K562 (cell line): ENCODE data around the gene USP19. TPM values are rescaled to one million over a fixed set of nuclear protein-coding genes. Genes with fewer than 3 reads are reported as not detected.

ENCODE experiments used
- ATAC-seq: fragments of 200-7000 bp; cut with Tn5 transposase; 3 replicates; pipeline ENCODE4 v1.9.1; 2020; ENCODE audit warnings: moderate library complexity
- BruUV-seq: library from RNA; stranded (reverse); fragments of 400-500 nt; replicated peaks from 2 replicates; lab custom pipeline; 2021; lab: Mats Ljungman, UMichigan
- CTCF ChIA-PET: fragments of 300-600 bp; formaldehyde crosslinking; extraction: SDS; loops from one replicate; lab custom pipeline; 2021; ENCODE audit warnings: low intra/inter-chr PET ratio; lab: Yijun Ruan, JAX
- POLR2A ChIA-PET: fragments of 300-600, 350-650 bp; sonication (Branson Sonifier 250); formaldehyde crosslinking; extraction: SDS; loops from one replicate; lab custom pipeline; 2021; ENCODE audit warnings: antibody characterized with exemption, inconsistent platforms; lab: Yijun Ruan, JAX
- DNase-seq, 4 experiments: peaks; one replicate each; pipeline versions ENCODE4 v3.0.0 to v3.0.0-alpha.2; 2011 to 2018; ENCODE audit warnings: low spot score in 3 of 4, mixed read lengths in 3 of 4; ENCODE audit errors: extremely low read depth in 1 of 4
- FAIRE-seq: peaks from 2 replicates; lab custom pipeline; 2011; peaks lifted over from hg19 to GRCh38; lab: Jason Lieb, UNC
- H2AFZ ChIP-seq: 2 replicates; pipeline ENCODE4 v1.6.0; 2011; ENCODE audit warnings: low read depth, low read length, control low read depth, inconsistent platforms
- H3K27ac ChIP-seq: fragments of 200-600 bp; 3 replicates; pipeline ENCODE4 v1.8.0; 2011; ENCODE audit warnings: low read depth, mild to moderate bottlenecking, control low read depth, inconsistent platforms, low read length, moderate library complexity, mixed read lengths; ENCODE audit errors: extremely low read depth
- H3K27me3 ChIP-seq, 2 experiments: fragments of 300-600 bp in 1 of 2; 2 replicates in 1 of 2; 3 replicates in 1 of 2; pipeline versions ENCODE4 v1.6.0 to v1.8.0; 2011; ENCODE audit warnings: inconsistent platforms in 2 of 2, low read length in 2 of 2, mild to moderate bottlenecking in 1 of 2, mixed read lengths in 1 of 2, moderate library complexity in 1 of 2; ENCODE audit not compliant: control insufficient read depth in 2 of 2, insufficient read depth in 2 of 2
- H3K36me3 ChIP-seq: fragments of 300-600 bp; 3 replicates; pipeline ENCODE4 v1.8.0; 2011; ENCODE audit warnings: mild to moderate bottlenecking, low read length, inconsistent platforms; ENCODE audit not compliant: control insufficient read depth, insufficient read depth
- H3K4me1 ChIP-seq, 2 experiments: fragments of 200-600 bp in 1 of 2; replicated peaks in 1 of 2; 2 replicates in 1 of 2; 3 replicates in 1 of 2; pipeline versions ENCODE4 v1.5.1 to v1.8.0; 2011; ENCODE audit warnings: inconsistent platforms in 2 of 2, low read length in 2 of 2, mild to moderate bottlenecking in 1 of 2, mixed read lengths in 1 of 2, moderate library complexity in 1 of 2; ENCODE audit not compliant: control insufficient read depth in 2 of 2, insufficient read depth in 2 of 2
- H3K4me2 ChIP-seq: 2 replicates; pipeline ENCODE4 v1.6.1; 2011; ENCODE audit warnings: low read length, control low read depth, inconsistent platforms, mixed read lengths; ENCODE audit not compliant: insufficient read depth
- H3K4me3 ChIP-seq: fragments of 200-600 bp; sonication (generic), shearing (Covaris generic); 2 replicates; pipeline ENCODE4 v1.5.1; 2016; ENCODE audit warnings: control low read depth, inconsistent platforms
- H3K79me2 ChIP-seq: fragments of 200-600 bp; 3 replicates; pipeline ENCODE4 v1.8.0; 2011; ENCODE audit warnings: low read length, inconsistent platforms; ENCODE audit not compliant: control insufficient read depth, insufficient read depth
- H3K9ac ChIP-seq, 2 experiments: 2 replicates each; pipeline versions ENCODE4 v1.6.0 to v1.6.1; 2011; ENCODE audit warnings: low read depth in 2 of 2, low read length in 2 of 2, control low read depth in 1 of 2, inconsistent platforms in 1 of 2, mild to moderate bottlenecking in 1 of 2, mixed read lengths in 1 of 2; ENCODE audit not compliant: insufficient read depth in 1 of 2
- H3K9me1 ChIP-seq: one replicate; pipeline ENCODE4 v1.6.0; 2011; ENCODE audit warnings: inconsistent platforms, mild to moderate bottlenecking, low read length, moderate library complexity; ENCODE audit not compliant: control insufficient read depth, insufficient read depth
- H3K9me3 ChIP-seq: replicated peaks from 2 replicates; pipeline ENCODE4 v1.5.1; 2011; ENCODE audit warnings: low read depth, low read length, inconsistent platforms; ENCODE audit not compliant: control insufficient read depth, insufficient read depth
- H4K20me1 ChIP-seq: replicated peaks from 2 replicates; pipeline ENCODE4 v1.6.1; 2011; ENCODE audit warnings: low read length, inconsistent platforms, mixed read lengths; ENCODE audit not compliant: control insufficient read depth, insufficient read depth
- CCAR2 ChIP-seq: fragments of 200-400 bp; formaldehyde crosslinking; IDR thresholded peaks from 2 replicates; pipeline ENCODE4 v1.6.1; 2017; ENCODE audit warnings: mild to moderate bottlenecking, low read depth, low read length
- CREM ChIP-seq: IDR thresholded peaks from 2 replicates; pipeline ENCODE4 v1.6.1; 2014; ENCODE audit warnings: antibody characterized with exemption, low read depth
- ETV5 ChIP-seq: sonication (generic); formaldehyde crosslinking; IDR thresholded peaks from 2 replicates; pipeline ENCODE4 v1.4.0; 2020; ENCODE audit warnings: low read depth, mild to moderate bottlenecking, missing genetic modification reagents
- GTF2B ChIP-seq: IDR thresholded peaks from 2 replicates; pipeline ENCODE4 v1.6.1; 2011; ENCODE audit not compliant: insufficient read length; ENCODE audit errors: extremely low read depth
- HNRNPL ChIP-seq: fragments of 200-400 bp; formaldehyde crosslinking; IDR thresholded peaks from 2 replicates; pipeline ENCODE4 v1.6.1; 2017; ENCODE audit warnings: low read depth, mild to moderate bottlenecking, low read length
- MAFK ChIP-seq: IDR thresholded peaks from 2 replicates; pipeline ENCODE4 v1.6.1; 2011; ENCODE audit warnings: low read length, improper control_type of control experiment
- MBD1 ChIP-seq: fragments of 250-450 bp; sonication (Bioruptor Pico); IDR thresholded peaks from 2 replicates; pipeline ENCODE4 v1.8.0; 2022; ENCODE audit warnings: inconsistent platforms
- MTA1 ChIP-seq: fragments of 450-650 bp; IDR thresholded peaks from 2 replicates; pipeline ENCODE4 v1.6.1; 2017; ENCODE audit warnings: borderline replicate concordance
- NFIC ChIP-seq: fragments of 450-650 bp; IDR thresholded peaks from 2 replicates; pipeline ENCODE4 v1.6.1; 2017; ENCODE audit warnings: mild to moderate bottlenecking, inconsistent platforms
- PRMT5 ChIP-seq: sonication (generic); formaldehyde crosslinking; IDR thresholded peaks from 2 replicates; pipeline ENCODE4 v1.5.0; 2020; ENCODE audit warnings: missing genetic modification reagents
- PYGO2 ChIP-seq: fragments of 450-650 bp; IDR thresholded peaks from 2 replicates; pipeline ENCODE4 v1.6.1; 2016; ENCODE audit warnings: mild to moderate bottlenecking, missing genetic modification characterization, moderate library complexity, missing compliant biosample characterization
- SNIP1 ChIP-seq: fragments of 450-650 bp; IDR thresholded peaks from 2 replicates; pipeline ENCODE4 v1.7.1; 2017; ENCODE audit warnings: low read depth, mild to moderate bottlenecking
- SRSF9 ChIP-seq: fragments of 200-400 bp; formaldehyde crosslinking; IDR thresholded peaks from 2 replicates; pipeline ENCODE4 v1.6.1; 2017; ENCODE audit warnings: low read depth, low read length, borderline replicate concordance
- ZKSCAN1 ChIP-seq: fragments of 150-350 bp; IDR thresholded peaks from 2 replicates; pipeline ENCODE4 v1.6.1; 2016; ENCODE audit warnings: low read depth, low read length
- ZNF253 ChIP-seq: fragments of 250-450 bp; sonication (Bioruptor Pico); conservative IDR thresholded peaks from 2 replicates; pipeline ENCODE4 v1.6.1; 2021; ENCODE audit warnings: mild to moderate bottlenecking
- WGBS: fragments of 100-300 bp; shearing (Covaris generic); methylation state at CpG from one replicate; pipeline ENCODE4 v1.1.6; 2016; ENCODE audit warnings: low coverage, mixed read lengths; ENCODE audit not compliant: insufficient coverage; ENCODE audit errors: missing lambda C conversion rate; 5-methylcytosine and 5-hydroxymethylcytosine counted together
- in situ Hi-C: fragments of 300-500 bp; cut with MboI; formaldehyde crosslinking; loops from 4 replicates; pipeline ENCODE4 v1.15.0; 2018; ENCODE audit warnings: inconsistent platforms, mixed read lengths
- intact Hi-C: fragments of 100-400 bp; cut with micrococcal nuclease; formaldehyde crosslinking; loops from 2 replicates; pipeline ENCODE4 v1.14.2; 2022
- polyA plus RNA-seq, 8 experiments: library from polyadenylated mRNA; depleted of rRNA in 4 of 8; stranded (reverse) in 5 of 8; unstranded in 3 of 8; fragments of >200 nt; fragmentation: Nextera tagmentation in 2 of 8; fragmentation: Illumina TruSeq in 1 of 8; extraction: Ambion mirVana in 2 of 8; extraction: Trizol in 1 of 8; gene quantifications; 2 replicates each; pipeline versions ENCODE4 v1.2.1 to v1.2.3, GENCODE V29; 2011 to 2014; ENCODE audit warnings: inconsistent platforms in 1 of 8, missing spikeins in 1 of 8
- total RNA-seq, 7 experiments: library from RNA; depleted of rRNA in 6 of 7; stranded (reverse); fragments of >200 nt in 6 of 7; fragmentation: Illumina TruSeq in 2 of 7; extraction: Trizol in 2 of 7; gene quantifications; 2 replicates each; pipeline versions ENCODE4 v1.2.1 to v1.2.3, GENCODE V29; 2011 to 2021; ENCODE audit warnings: low replicate concordance in 1 of 7

Gene USP19
- total and polyA plus RNA-seq, 9 of the 15 experiments (the other 6 are each of a cell fraction or from before 2014, with no cell fraction given): 0.24 to 65.9 (median 36.9) TPM

GRCh38 chr3:49140080-49140479 is 19.5 kb upstream of the USP19 start:
- DNase-seq: no peak
- H3K27me3 ChIP-seq: peaks cover 0 to 5% of the 10 kb centered on the region in 2 experiments; a peak in 1 of 5 replicates
- no peak for FAIRE-seq
- H4K20me1 ChIP-seq: no peaks in the 10 kb centered on the region
- in situ Hi-C loops (no loop called here), intact Hi-C loops (no loop called here)
- BruUV-seq: no TSS peak
- no peaks in the 10 kb centered on the region for H3K36me3 ChIP-seq
- H3K4me1 ChIP-seq: peaks cover 0 to under 1% of the 10 kb centered on the region in 2 experiments; a peak in 1 of 5 replicates
- H3K9me3 ChIP-seq: no peaks in the 10 kb centered on the region
- ChIA-PET POLR2A (interaction anchor here (0.6 kb wide), 1 partner anchor 295 kb away, joined by 3 read pairs; no protein-coding TSS in a partner anchor), CTCF (no interaction called here)
- no peak overlapping the region for H3K27ac ChIP-seq
- WGBS: 22% methylated on average over 3 of the region's 3 CpGs
- H3K9me1 ChIP-seq: no peaks in the 10 kb centered on the region
- no peak for ATAC-seq
- H3K9ac ChIP-seq: no peak overlapping the region
- H3K4me3 ChIP-seq: no peak overlapping the region
- H3K79me2 ChIP-seq: no peaks in the 10 kb centered on the region
- H3K4me2 ChIP-seq: no peak overlapping the region
- H2AFZ ChIP-seq: no peak overlapping the region
- no peak for TF ChIP-seq ZNF253 (CRISPR knock-in tag)
- TF ChIP-seq NFIC: no peak
- TF ChIP-seq HNRNPL: no peak
- TF ChIP-seq ETV5 (CRISPR knock-in tag): no peak
- no peak for TF ChIP-seq CCAR2
- no peak for TF ChIP-seq MAFK
- TF ChIP-seq SRSF9: no peak
- TF ChIP-seq GTF2B: no peak
- TF ChIP-seq PRMT5: no peak
- no peak for TF ChIP-seq SNIP1
- no peak for TF ChIP-seq PYGO2
- no peak for TF ChIP-seq MBD1 (CRISPR knock-in tag)
- TF ChIP-seq ZKSCAN1: no peak
- TF ChIP-seq MTA1: no peak
- TF ChIP-seq CREM: no peak
